ENCODE results near the gene ANGEL1.

ANGEL1 gene

DNA sequence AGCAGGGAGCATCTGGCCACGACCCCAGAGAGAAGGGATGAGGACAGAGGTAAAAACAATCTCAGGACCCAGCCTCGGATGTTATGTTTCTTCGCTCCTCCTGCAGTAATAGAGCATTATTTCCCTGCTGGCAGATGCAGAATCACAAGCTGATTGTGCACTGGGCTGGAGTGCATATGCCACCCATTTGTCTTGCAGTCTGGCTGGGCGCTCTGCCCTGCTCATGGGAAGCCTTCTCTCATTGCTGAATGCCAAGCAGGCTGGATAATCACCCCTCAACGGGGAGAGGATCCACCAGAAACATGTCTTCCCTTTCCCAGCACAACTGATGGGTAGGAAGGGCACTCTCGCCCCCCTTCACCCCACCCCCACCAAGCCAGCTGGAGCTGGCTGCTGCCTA, 59.9 kb downstream of the ANGEL1 start:
- Histone ChIP-seq H3K36me3 (ENCODE audit: control insufficient read depth, insufficient read depth, low read length) (no peaks in the 10 kb centered on the region), H3K4me3 (replicated peaks; ENCODE audit: low read depth, low read length) (no peak overlapping the region), H3K27me3 (replicated peaks; ENCODE audit: control insufficient read depth, insufficient read depth, low read length) (peaks cover 2% of the 10 kb centered on the region; the same call in 1 of the 2 replicates)
- DNase-seq (ENCODE audit: extremely low read depth, insufficient read length): no peak
- TF ChIP-seq CTCF (IDR thresholded peaks at IDR 0.05; ENCODE audit: insufficient read depth, low read length, poor library complexity, severe bottlenecking): no peak

- Histone ChIP-seq H3K4me3 (replicated peaks; ENCODE audit: low read depth, low read length) (no peak overlapping the region), H3K36me3 (ENCODE audit: control insufficient read depth, insufficient read depth, low read length) (no peaks in the 10 kb centered on the region), H3K27me3 (replicated peaks; ENCODE audit: control insufficient read depth, insufficient read depth, low read length) (no peaks in the 10 kb centered on the region)
- DNase-seq (ENCODE audit: extremely low read depth, insufficient read length): no peak
- no peak for TF ChIP-seq CTCF (IDR thresholded peaks at IDR 0.05; ENCODE audit: insufficient read depth, low read length, poor library complexity, severe bottlenecking)
Observed at GRCh38 chr14:76742966-76743365, 69.7 kb downstream of the ANGEL1 start.

GRCh38 chr14:76742185-76742584, 70.5 kb downstream of the ANGEL1 start:
- H3K36me3 ChIP-seq (ENCODE audit: control insufficient read depth, insufficient read depth, low read length): no peaks in the 10 kb centered on the region
- no peak for TF ChIP-seq CTCF (IDR thresholded peaks at IDR 0.05; ENCODE audit: insufficient read depth, low read length, poor library complexity, severe bottlenecking)
- DNase-seq (ENCODE audit: extremely low read depth, insufficient read length): no peak
- no peak overlapping the region for H3K4me3 ChIP-seq (replicated peaks; ENCODE audit: low read depth, low read length)
- no peaks in the 10 kb centered on the region for H3K27me3 ChIP-seq (replicated peaks; ENCODE audit: control insufficient read depth, insufficient read depth, low read length)

- Histone ChIP-seq H3K27me3 (replicated peaks; ENCODE audit: control insufficient read depth, insufficient read depth, low read length) (no peaks in the 10 kb centered on the region), H3K4me3 (replicated peaks; ENCODE audit: low read depth, low read length) (no peak overlapping the region)
Observed at GRCh38 chr14:76741074-76741473, 71.6 kb downstream of the ANGEL1 start.

More at GRCh38 chr14:76741074-76741473, 71.6 kb downstream of the ANGEL1 start:
- H3K36me3 ChIP-seq (ENCODE audit: control insufficient read depth, insufficient read depth, low read length): no peaks in the 10 kb centered on the region
- no peak for DNase-seq (ENCODE audit: extremely low read depth, insufficient read length)
- TF ChIP-seq CTCF (IDR thresholded peaks at IDR 0.05; ENCODE audit: insufficient read depth, low read length, poor library complexity, severe bottlenecking): no peak
